Keratinocyte (primary cell): ENCODE results near the gene CLN6. TPM values are rescaled to one million over a fixed set of nuclear protein-coding genes. Genes with fewer than 3 reads are reported as not detected.

Experiments
- DNase-seq: peaks from one replicate; pipeline ENCODE4 v3.0.0-alpha.2; 2011; ENCODE audit warnings: low read depth, missing footprints, low spot score
- FAIRE-seq: peaks from 2 replicates; lab custom pipeline; 2011; peaks lifted over from hg19 to GRCh38; lab: Jason Lieb, UNC
- H2AFZ ChIP-seq: 2 replicates; pipeline ENCODE4 v1.6.0; 2012; ENCODE audit warnings: low read length, control low read depth, inconsistent platforms; ENCODE audit not compliant: control insufficient read depth
- H3K27ac ChIP-seq: 2 replicates; pipeline ENCODE4 v1.5.1; 2011; ENCODE audit warnings: low read length; ENCODE audit not compliant: control insufficient read depth, insufficient read depth
- H3K27me3 ChIP-seq: 3 replicates; pipeline ENCODE4 v1.6.0; 2011; ENCODE audit warnings: low read length; ENCODE audit not compliant: control insufficient read depth, insufficient read depth; ENCODE audit errors: extremely low read depth
- H3K36me3 ChIP-seq, 2 experiments: 2 replicates in 1 of 2; 3 replicates in 1 of 2; pipeline ENCODE4 v1.5.1; 2011; ENCODE audit warnings: low read length in 2 of 2, mild to moderate bottlenecking in 1 of 2; ENCODE audit not compliant: control insufficient read depth in 2 of 2, insufficient read depth in 2 of 2; ENCODE audit errors: extremely low read depth in 1 of 2
- H3K4me1 ChIP-seq: 3 replicates; pipeline ENCODE4 v1.5.1; 2011; ENCODE audit warnings: low read length; ENCODE audit not compliant: control insufficient read depth, insufficient read depth; ENCODE audit errors: extremely low read depth
- H3K4me2 ChIP-seq: 3 replicates; pipeline ENCODE4 v1.6.0; 2011; ENCODE audit warnings: low read depth, low read length; ENCODE audit not compliant: control insufficient read depth, insufficient read depth; ENCODE audit errors: extremely low read depth
- H3K4me3 ChIP-seq, 3 experiments: fragments of 200-600 bp in 1 of 3; sonication (generic) in 1 of 3; 2 replicates in 2 of 3; 3 replicates in 1 of 3; pipeline ENCODE4 v1.5.1; 2011 to 2016; ENCODE audit warnings: low read length in 3 of 3, mild to moderate bottlenecking in 3 of 3, control low read depth in 2 of 3, inconsistent platforms in 1 of 3, low read depth in 1 of 3, mixed read lengths in 1 of 3, mixed run types in 1 of 3, moderate library complexity in 1 of 3; ENCODE audit not compliant: control insufficient read depth in 2 of 3, insufficient read depth in 2 of 3; ENCODE audit errors: extremely low read depth in 1 of 3
- H3K79me2 ChIP-seq: 2 replicates; pipeline ENCODE4 v1.6.0; 2012; ENCODE audit warnings: low read length; ENCODE audit not compliant: control insufficient read depth, insufficient read depth
- H3K9ac ChIP-seq: 3 replicates; pipeline ENCODE4 v1.6.0; 2011; ENCODE audit warnings: low read length; ENCODE audit not compliant: control insufficient read depth, insufficient read depth; ENCODE audit errors: extremely low read depth
- H3K9me1 ChIP-seq: 3 replicates; pipeline ENCODE4 v1.6.0; 2011; ENCODE audit warnings: low read length; ENCODE audit not compliant: control insufficient read depth, insufficient read depth; ENCODE audit errors: extremely low read depth
- H3K9me3 ChIP-seq: 2 replicates; pipeline ENCODE4 v1.5.1; 2012; ENCODE audit warnings: low read depth, low read length; ENCODE audit not compliant: control insufficient read depth
- H4K20me1 ChIP-seq: 3 replicates; pipeline ENCODE4 v1.6.0; 2011; ENCODE audit warnings: low read length; ENCODE audit not compliant: control insufficient read depth, insufficient read depth; ENCODE audit errors: extremely low read depth
- EZH2 ChIP-seq: IDR thresholded peaks from one replicate; pipeline ENCODE4 v1.6.1; 2012; ENCODE audit warnings: inconsistent platforms, mild to moderate bottlenecking, low read length, moderate library complexity
- dilution Hi-C: fragments of 300-500 bp; cut with MboI; formaldehyde crosslinking; loops from one replicate; pipeline ENCODE4 v1.7.0; 2020; ENCODE audit warnings: low sequenced_read_pairs; ENCODE audit not compliant: extremely low pct_ligation_motif_present
- polyA plus RNA-seq, 5 experiments: library from polyadenylated mRNA; depleted of rRNA in 3 of 5; stranded (reverse) in 3 of 5; stranded (forward) in 1 of 5; unstranded in 1 of 5; fragments of >200 nt; gene quantifications; 1 replicate in 1 of 5; 2 replicates in 3 of 5; 3 replicates in 1 of 5; pipeline versions ENCODE4 v1.2.1 to v1.2.3, GENCODE V29; 2011 to 2012; ENCODE audit warnings: missing spikeins in 2 of 5, low read depth in 1 of 5, low replicate concordance in 1 of 5
- TF ChIP-seq, protein P1 (sequence below), 3 experiments: IDR thresholded peaks in 1 of 3; conservative IDR thresholded peaks in 1 of 3; optimal IDR thresholded peaks in 1 of 3; 2 replicates in 2 of 3; 3 replicates in 1 of 3; pipeline versions ENCODE3 to v1.5.1; 2011; ENCODE audit warnings: low read length in 3 of 3, mild to moderate bottlenecking in 3 of 3, moderate library complexity in 2 of 3, control low read depth in 1 of 3, inconsistent platforms in 1 of 3; ENCODE audit not compliant: insufficient read depth in 2 of 3; ENCODE audit errors: extremely low read depth in 1 of 3

CLN6 gene
- polyA plus RNA-seq, 1 donor (not counting 4 experiments of a cell fraction or from before 2014, with no cell fraction given), result 26.7 TPM

DNA sequence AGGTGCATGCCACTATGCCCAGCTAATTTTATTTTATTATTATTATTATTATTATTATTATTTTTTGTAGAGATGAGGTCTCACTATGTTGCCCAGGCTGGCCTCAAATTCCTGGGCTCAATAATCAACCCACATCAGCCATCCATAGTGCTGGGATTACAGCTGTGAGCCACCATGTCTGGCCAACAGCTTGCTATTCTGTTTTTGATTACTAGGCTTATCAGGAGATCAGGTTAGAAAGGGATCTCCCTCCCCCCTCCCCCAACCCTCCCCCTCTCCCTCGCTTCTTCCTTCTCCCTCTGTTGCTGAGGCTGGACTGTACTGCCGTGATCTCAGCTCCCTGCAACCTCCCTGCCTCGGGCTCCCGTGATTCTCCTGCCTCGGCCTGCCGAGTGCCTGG is 8.6 kb downstream of the CLN6 start:
- DNase-seq (no peak), FAIRE-seq (no peak)
- H2AFZ ChIP-seq, result no peak overlapping the region
- H3K27me3 ChIP-seq, result no peaks in the 10 kb centered on the region
- no peak overlapping the region for H3K9ac ChIP-seq
- H3K36me3 ChIP-seq, result peaks cover 5 to 18% of the 10 kb centered on the region in 2 experiments
- dilution Hi-C loops, result no loop called here
- H3K9me1 ChIP-seq, result no peaks in the 10 kb centered on the region
- no peak for TF ChIP-seq EZH2
- TF ChIP-seq, protein P1, sequence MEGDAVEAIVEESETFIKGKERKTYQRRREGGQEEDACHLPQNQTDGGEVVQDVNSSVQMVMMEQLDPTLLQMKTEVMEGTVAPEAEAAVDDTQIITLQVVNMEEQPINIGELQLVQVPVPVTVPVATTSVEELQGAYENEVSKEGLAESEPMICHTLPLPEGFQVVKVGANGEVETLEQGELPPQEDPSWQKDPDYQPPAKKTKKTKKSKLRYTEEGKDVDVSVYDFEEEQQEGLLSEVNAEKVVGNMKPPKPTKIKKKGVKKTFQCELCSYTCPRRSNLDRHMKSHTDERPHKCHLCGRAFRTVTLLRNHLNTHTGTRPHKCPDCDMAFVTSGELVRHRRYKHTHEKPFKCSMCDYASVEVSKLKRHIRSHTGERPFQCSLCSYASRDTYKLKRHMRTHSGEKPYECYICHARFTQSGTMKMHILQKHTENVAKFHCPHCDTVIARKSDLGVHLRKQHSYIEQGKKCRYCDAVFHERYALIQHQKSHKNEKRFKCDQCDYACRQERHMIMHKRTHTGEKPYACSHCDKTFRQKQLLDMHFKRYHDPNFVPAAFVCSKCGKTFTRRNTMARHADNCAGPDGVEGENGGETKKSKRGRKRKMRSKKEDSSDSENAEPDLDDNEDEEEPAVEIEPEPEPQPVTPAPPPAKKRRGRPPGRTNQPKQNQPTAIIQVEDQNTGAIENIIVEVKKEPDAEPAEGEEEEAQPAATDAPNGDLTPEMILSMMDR (optimal IDR thresholded peaks at IDR 0.05 in 1 of 3, IDR thresholded peaks at IDR 0.05 in 1 of 3, conservative IDR thresholded peaks at IDR 0.05 in 1 of 3; ENCODE audit: extremely low read depth in 1 of 3, insufficient read depth in 2 of 3, low read length in 3 of 3), result no peak
- no peak overlapping the region for H3K4me2 ChIP-seq
- no peaks in the 10 kb centered on the region for H3K9me3 ChIP-seq
- no peak overlapping the region for H3K4me3 ChIP-seq
- no peaks in the 10 kb centered on the region for H3K4me1 ChIP-seq
- peaks cover 3% of the 10 kb centered on the region for H4K20me1 ChIP-seq
- peaks cover 57% of the 10 kb centered on the region for H3K79me2 ChIP-seq
- H3K27ac ChIP-seq, result no peak overlapping the region

DNA sequence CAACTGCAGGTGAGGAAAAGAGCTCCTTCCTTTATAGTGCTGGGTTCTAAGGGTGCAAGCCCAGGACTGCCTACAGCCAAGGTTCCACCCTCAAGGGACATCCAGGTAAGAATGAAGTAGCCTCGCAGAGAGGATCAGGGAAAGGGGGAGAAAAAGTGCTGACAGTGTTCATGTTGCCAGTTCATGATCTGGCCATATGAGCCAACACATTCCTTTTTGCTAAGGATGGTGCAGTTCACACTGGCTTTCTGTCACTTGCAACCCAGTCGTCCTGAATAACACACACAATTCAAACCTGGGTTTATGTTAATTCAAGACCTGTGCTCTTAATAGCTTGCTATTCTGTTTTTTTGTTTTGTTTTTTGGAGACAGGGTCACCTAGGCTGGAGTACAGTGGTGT is 9.0 kb downstream of the CLN6 start:
- dilution Hi-C loops, result no loop called here
- no peaks in the 10 kb centered on the region for H3K27me3 ChIP-seq

More for the DNA sequence above, 9.0 kb downstream of the CLN6 start:
- Histone ChIP-seq H3K9me1 (no peaks in the 10 kb centered on the region), H3K79me2 (peaks cover 53% of the 10 kb centered on the region), H2AFZ (no peak overlapping the region), H3K27ac (no peak overlapping the region), H3K36me3 (peaks cover 5 to 18% of the 10 kb centered on the region in 2 experiments), H3K9me3 (no peaks in the 10 kb centered on the region), H3K4me1 (no peaks in the 10 kb centered on the region), H3K9ac (no peak overlapping the region), H3K4me3 (no peak overlapping the region), H4K20me1 (peaks cover 3% of the 10 kb centered on the region), H3K4me2 (no peak overlapping the region)
- TF ChIP-seq, protein P1 (optimal IDR thresholded peaks at IDR 0.05 in 1 of 3, IDR thresholded peaks at IDR 0.05 in 1 of 3, conservative IDR thresholded peaks at IDR 0.05 in 1 of 3; ENCODE audit: extremely low read depth in 1 of 3, insufficient read depth in 2 of 3, low read length in 3 of 3), result no peak
- TF ChIP-seq EZH2, result no peak
- DNase-seq, result no peak
- no peak for FAIRE-seq
